22Rv1 (cell line): ENCODE measurements around the gene PRTFDC1.

Source experiments
- CTCF ChIP-seq: fragments of 450-650 bp; IDR thresholded peaks from 2 replicates; pipeline ENCODE4 v1.5.1; 2017; ENCODE audit warnings: mild to moderate bottlenecking
- ZFX ChIP-seq: fragments of 450-650 bp; IDR thresholded peaks from 2 replicates; pipeline ENCODE4 v1.6.1; 2017; ENCODE audit warnings: antibody characterized with exemption, borderline replicate concordance

DNA sequence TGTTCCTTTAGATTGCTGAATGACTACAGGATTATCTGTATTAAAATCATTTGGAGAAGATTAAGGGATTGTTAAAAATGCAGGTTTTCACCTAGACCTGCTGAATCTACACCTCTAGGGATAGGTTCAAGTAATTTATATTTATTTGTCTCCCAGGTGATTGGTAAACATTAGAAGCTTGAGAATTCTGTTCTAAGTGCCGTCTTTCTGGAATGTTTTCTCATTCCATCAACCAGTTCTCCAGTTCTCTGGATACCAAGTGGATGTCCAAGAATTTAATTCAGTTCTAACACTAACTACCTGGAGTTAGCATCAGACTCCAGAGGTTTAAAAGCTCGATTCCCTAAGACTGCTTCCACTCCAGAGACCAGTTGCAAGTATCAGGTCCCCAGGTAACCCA lies 110.9 kb downstream of the PRTFDC1 start:
- TF ChIP-seq CTCF (no peak), ZFX (no peak)
